ENCODE data around the gene CA5A.

CA5A gene

GRCh38 chr16:87926246-87927194, 9.8 kb downstream of the CA5A start:
- H3K4me1 ChIP-seq, result peaks cover 6% of the 10 kb centered on the region
- H3K9me3 ChIP-seq, result no peaks in the 10 kb centered on the region
- no peak for TF ChIP-seq CTCF (IDR thresholded peaks at IDR 0.05; ENCODE audit: low read depth, low read length)
- DNase-seq, result no peak
- no peak overlapping the region for H3K4me3 ChIP-seq (ENCODE audit: low read depth, low read length)
- H3K27me3 ChIP-seq, result no peaks in the 10 kb centered on the region
- no peaks in the 10 kb centered on the region for H3K36me3 ChIP-seq

- Histone ChIP-seq H3K4me3 (ENCODE audit: low read depth, low read length) (no peak overlapping the region), H3K27me3 (no peaks in the 10 kb centered on the region), H3K4me1 (peaks cover 9% of the 10 kb centered on the region; the same call in 1 of the 2 replicates), H3K9me3 (no peaks in the 10 kb centered on the region), H3K36me3 (no peaks in the 10 kb centered on the region)
- peak; percentile 8; the same call in 1 of the 2 replicates for TF ChIP-seq CTCF (IDR thresholded peaks at IDR 0.05; ENCODE audit: low read depth, low read length)
- peak; percentile 62 for DNase-seq
These were observed 11.3 kb downstream of the CA5A start for GRCh38 chr16:87924811-87925670.

- Histone ChIP-seq H3K4me3 (ENCODE audit: low read depth, low read length) (no peak overlapping the region), H3K4me1 (peaks cover 9% of the 10 kb centered on the region; the same call in 1 of the 2 replicates), H3K36me3 (no peaks in the 10 kb centered on the region), H3K9me3 (no peaks in the 10 kb centered on the region), H3K27me3 (no peaks in the 10 kb centered on the region)
- no peak for TF ChIP-seq CTCF (IDR thresholded peaks at IDR 0.05; ENCODE audit: low read depth, low read length)
- DNase-seq, result no peak
These were observed 12.1 kb downstream of the CA5A start for GRCh38 chr16:87924041-87924810.

GRCh38 chr16:87922250-87922871, 14.0 kb downstream of the CA5A start:
- DNase-seq, result no peak
- H3K27me3 ChIP-seq, result no peaks in the 10 kb centered on the region
- no peak for TF ChIP-seq CTCF (IDR thresholded peaks at IDR 0.05; ENCODE audit: low read depth, low read length)

GRCh38 chr16:87921236-87921773, 15.0 kb downstream of the CA5A start:
- no peak overlapping the region for H3K4me3 ChIP-seq (ENCODE audit: low read depth, low read length)
- H3K27me3 ChIP-seq, result no peaks in the 10 kb centered on the region
- H3K9me3 ChIP-seq, result no peaks in the 10 kb centered on the region
- H3K36me3 ChIP-seq, result no peaks in the 10 kb centered on the region
- no peak for TF ChIP-seq CTCF (IDR thresholded peaks at IDR 0.05; ENCODE audit: low read depth, low read length)
- H3K4me1 ChIP-seq, result peaks cover 9% of the 10 kb centered on the region; the same call in 1 of the 2 replicates
- peak; percentile 51 for DNase-seq

More at GRCh38 chr16:87922250-87922871, 14.0 kb downstream of the CA5A start:
- H3K9me3 ChIP-seq, result no peaks in the 10 kb centered on the region
- peaks cover 9% of the 10 kb centered on the region; the same call in 1 of the 2 replicates for H3K4me1 ChIP-seq
- no peak overlapping the region for H3K4me3 ChIP-seq (ENCODE audit: low read depth, low read length)
- H3K36me3 ChIP-seq, result no peaks in the 10 kb centered on the region

Data from BE2C (cell line).